ENCODE results near the gene PLEKHA5.
"Not testable (repeated sequence)": the region's sequence is repeated elsewhere in the genome, so short reads cannot be mapped to it uniquely, and the experiment has no call there.

Gene PLEKHA5

GRCh38 chr12:19326102-19326501, 196.6 kb downstream of the PLEKHA5 start:
- DNase-seq (ENCODE audit: low spot score): no peak

GRCh38 chr12:19332196-19332595, 202.7 kb downstream of the PLEKHA5 start:
- no peak for DNase-seq (ENCODE audit: low spot score)

- DNase-seq (ENCODE audit: low spot score): no peak
Observed at GRCh38 chr12:19338405-19338804, 208.9 kb downstream of the PLEKHA5 start.

- DNase-seq (ENCODE audit: low spot score): not testable (repeated sequence)
Observed at GRCh38 chr12:19350850-19351249, 221.3 kb downstream of the PLEKHA5 start.

GRCh38 chr12:19351346-19351745, 221.8 kb downstream of the PLEKHA5 start:
- no peak for DNase-seq (ENCODE audit: low spot score)

GRCh38 chr12:19369691-19370148, 240.2 kb downstream of the PLEKHA5 start:
- DNase-seq (ENCODE audit: low spot score): no peak

GRCh38 chr12:19373586-19373985, 244.1 kb downstream of the PLEKHA5 start:
- no peak for DNase-seq (ENCODE audit: low spot score)

GRCh38 chr12:19375888-19376287, 246.4 kb downstream of the PLEKHA5 start:
- DNase-seq (ENCODE audit: low spot score): no peak

- no peak for DNase-seq (ENCODE audit: low spot score)
Observed at GRCh38 chr12:19376691-19377090, 247.2 kb downstream of the PLEKHA5 start.

GRCh38 chr12:19382111-19382526, 252.6 kb downstream of the PLEKHA5 start:
- DNase-seq (ENCODE audit: low spot score): no peak

GRCh38 chr12:19382563-19382962, 253.0 kb downstream of the PLEKHA5 start:
- DNase-seq (ENCODE audit: low spot score): no peak

- no peak for DNase-seq (ENCODE audit: low spot score)
Observed at GRCh38 chr12:19387161-19387560, 257.6 kb downstream of the PLEKHA5 start.

- no peak for DNase-seq (ENCODE audit: low spot score)
Observed at GRCh38 chr12:19388131-19388549, 258.6 kb downstream of the PLEKHA5 start.

- DNase-seq (ENCODE audit: low spot score): no peak
Observed at GRCh38 chr12:19390051-19390598, 260.6 kb downstream of the PLEKHA5 start.

- DNase-seq (ENCODE audit: low spot score): not testable (repeated sequence)
Observed at GRCh38 chr12:19392644-19393043, 263.1 kb downstream of the PLEKHA5 start.

- no peak for DNase-seq (ENCODE audit: low spot score)
Observed at GRCh38 chr12:19394385-19394784, 264.9 kb downstream of the PLEKHA5 start.

- DNase-seq (ENCODE audit: low spot score): no peak
Observed at GRCh38 chr12:19397534-19397933, 268.0 kb downstream of the PLEKHA5 start.

GRCh38 chr12:19398376-19399363, 269.1 kb downstream of the PLEKHA5 start:
- DNase-seq (ENCODE audit: low spot score): no peak

GRCh38 chr12:19400649-19401285, 271.2 kb downstream of the PLEKHA5 start:
- DNase-seq (ENCODE audit: low spot score): peak; percentile 1

GRCh38 chr12:19402211-19402610, 272.7 kb downstream of the PLEKHA5 start:
- peak; percentile 1 for DNase-seq (ENCODE audit: low spot score)

GRCh38 chr12:19402743-19403431, 273.4 kb downstream of the PLEKHA5 start:
- DNase-seq (ENCODE audit: low spot score): peak; percentile 1

- DNase-seq (ENCODE audit: low spot score): no peak
Observed at GRCh38 chr12:19404242-19404880, 274.8 kb downstream of the PLEKHA5 start.
